Gastrocnemius medialis (tissue), 4 donors: Measurements from ENCODE around the gene CBX5. TPM values are rescaled to one million over a fixed set of nuclear protein-coding genes. Genes with fewer than 3 reads are reported as not detected.
"Not testable (repeated sequence)": the region's sequence is repeated elsewhere in the genome, so short reads cannot be mapped to it uniquely, and the experiment has no call there.

ENCODE experiments used
- ATAC-seq, 2 donors: fragments of 150-250 bp; one replicate each; pipeline ENCODE4 v1.9.1; 2016
- DNase-seq, 2 donors: peaks; one replicate each; pipeline ENCODE4 v3.0.0-alpha.2; 2019
- H3K27ac ChIP-seq, 4 donors: fragments of 200-600 bp; sonication (generic); 1 replicate in 1 of 4; 2 replicates in 3 of 4; pipeline ENCODE4 v1.5.1; 2016 to 2018; ENCODE audit warnings: mild to moderate bottlenecking in 2 of 4, moderate library complexity in 1 of 4
- H3K27me3 ChIP-seq, 3 donors: fragments of 200-600 bp; sonication (generic) in 2 of 3; 1 replicate in 1 of 3; 2 replicates in 2 of 3; pipeline versions ENCODE4 v1.5.1 to v1.6.0; 2016 to 2019; ENCODE audit warnings: mild to moderate bottlenecking in 1 of 3, moderate library complexity in 1 of 3
- H3K36me3 ChIP-seq, 2 donors: fragments of 200-600 bp; sonication (generic) in 1 of 2; one replicate each; pipeline ENCODE4 v1.5.1; 2017 to 2018
- H3K4me1 ChIP-seq, 2 donors: fragments of 200-600 bp; sonication (generic) in 1 of 2; one replicate each; pipeline ENCODE4 v1.5.1; 2016 to 2017; ENCODE audit warnings: mild to moderate bottlenecking in 2 of 2
- H3K4me3 ChIP-seq, 4 donors: fragments of 200-600 bp; sonication (generic) in 3 of 4; 1 replicate in 1 of 4; 2 replicates in 3 of 4; pipeline ENCODE4 v1.5.1; 2016 to 2019; ENCODE audit warnings: mild to moderate bottlenecking in 2 of 4
- H3K9me3 ChIP-seq, 3 donors: fragments of 200-600 bp; sonication (generic) in 2 of 3; 1 replicate in 1 of 3; 2 replicates in 2 of 3; pipeline ENCODE4 v1.5.1; 2016 to 2019
- CTCF ChIP-seq, 5 experiments: fragments of 450-650 bp in 3 of 5; fragments of 200-600 bp in 2 of 5; sonication (generic) in 2 of 5; IDR thresholded peaks in 4 of 5; conservative IDR thresholded peaks in 1 of 5; 1 replicate in 4 of 5; 2 replicates in 1 of 5; pipeline ENCODE4 v1.5.1; 2016 to 2019; ENCODE audit warnings: antibody characterized with exemption in 5 of 5, mild to moderate bottlenecking in 3 of 5, moderate library complexity in 3 of 5
- POLR2A ChIP-seq, 2 donors: fragments of 450-650 bp; IDR thresholded peaks; one replicate each; pipeline ENCODE4 v1.6.1; 2017; ENCODE audit warnings: antibody characterized with exemption in 2 of 2, mild to moderate bottlenecking in 2 of 2, moderate library complexity in 2 of 2
- in situ Hi-C, 4 donors: fragments of 200-750 bp; cut with MboI; loops; one replicate each; pipeline versions ENCODE4 v1.15.0 to v1.8.0; 2017; ENCODE audit warnings: low sequenced_read_pairs in 4 of 4
- intact Hi-C: fragments of 100-400 bp; cut with DNase I; formaldehyde crosslinking; loops from one replicate; pipeline ENCODE4 v1.15.1; 2023; ENCODE audit warnings: low total_unique reads
- total RNA-seq, 4 donors: library from RNA; depleted of rRNA; stranded (reverse); fragments of >200 nt; gene quantifications; one replicate each; pipeline versions ENCODE4 v1.1.0 to v1.2.3, GENCODE V29; 2016

Gene CBX5
- 1 to 10 TPM; 7.9 to 8.9 (median 8.1) TPM for total RNA-seq

- Histone ChIP-seq H3K27ac (peak within 1 kb of the TSS; percentile 93 to 98 (median 96)), H3K27me3 (no peaks in the 10 kb centered on the region), H3K9me3 (no peaks in the 10 kb centered on the region), H3K4me3 (peak within 1 kb of the TSS; percentile 74 to 95 (median 81)), H3K36me3 (peaks cover 0 to 32% of the 10 kb centered on the region in 2 donors), H3K4me1 (peaks cover 50 to 53% of the 10 kb centered on the region in 2 donors)
- DNase-seq (peak; percentile 99), ATAC-seq (peak; percentile 77 to 79)
- no peak for TF ChIP-seq CTCF (IDR thresholded peaks at IDR 0.05 in 4 of 5, conservative IDR thresholded peaks at IDR 0.05 in 1 of 5)
- peak; percentile 96 for TF ChIP-seq POLR2A (IDR thresholded peaks at IDR 0.05)
- intact Hi-C loops (loop anchor here (2.0 to 10.0 kb wide), 7 partner anchors 45 to 1425 kb away; partner anchors contain the start of genes CALCOCO1, COPZ1, HOXC10 and ITGA7), in situ Hi-C loops (loop anchor here in 1 of 4 donors (5.0 kb wide), 1 partner anchor 87 kb away; no protein-coding TSS in a partner anchor)
Measured at GRCh38 chr12:54279632-54280467, at the start of gene CBX5. Gene CBX5 (minus strand): TSS chr12:54280122. CDS start chr12:54257650, 22,472 bp downstream.

GRCh38 chr12:54328595-54329337 lies 48.8 kb upstream of the CBX5 start:
- no peak overlapping the region for H3K4me3 ChIP-seq
- no peaks in the 10 kb centered on the region for H3K9me3 ChIP-seq
- in situ Hi-C loops (no loop called here), intact Hi-C loops (loop anchor here (5.0 kb wide), 1 partner anchor 34 kb away; the partner anchor contains the start of gene GPR84)
- TF ChIP-seq CTCF (IDR thresholded peaks at IDR 0.05 in 4 of 5, conservative IDR thresholded peaks at IDR 0.05 in 1 of 5) (no peak), POLR2A (IDR thresholded peaks at IDR 0.05) (no peak)
- H3K27me3 ChIP-seq, result no peaks in the 10 kb centered on the region
- H3K36me3 ChIP-seq, result no peaks in the 10 kb centered on the region
- DNase-seq (no peak), ATAC-seq (no peak)
- H3K4me1 ChIP-seq, result peaks cover 22 to 34% of the 10 kb centered on the region in 2 donors
- no peak overlapping the region for H3K27ac ChIP-seq

GRCh38 chr12:54325442-54326109 lies 45.7 kb upstream of the CBX5 start:
- H3K27me3 ChIP-seq, ATAC-seq, H3K9me3 ChIP-seq, H3K36me3 ChIP-seq, DNase-seq, in situ Hi-C loops: not testable (repeated sequence)
- Histone ChIP-seq H3K4me1 (peaks cover 18 to 31% of the 10 kb centered on the region in 2 donors), H3K27ac (peak overlapping the region; percentile 82 to 91 (median 88)), H3K4me3 (peak overlapping the region; percentile 79 to 86 (median 84))
- intact Hi-C loops, result loop anchor here (2.0 to 5.0 kb wide), 3 partner anchors 37 to 73 kb away; partner anchors contain the start of genes CBX5, GPR84 and HNRNPA1

- peak within 1 kb of the TSS; percentile 82 to 91 (median 88) for H3K27ac ChIP-seq
- peak; percentile 96 to 99 for DNase-seq
- H3K4me3 ChIP-seq, result peak within 1 kb of the TSS; percentile 79 to 86 (median 84)
- TF ChIP-seq CTCF (IDR thresholded peaks at IDR 0.05 in 4 of 5, conservative IDR thresholded peaks at IDR 0.05 in 1 of 5) (peak; percentile 56 to 77 (median 67)), POLR2A (IDR thresholded peaks at IDR 0.05) (peak; percentile 71 to 73)
- H3K9me3 ChIP-seq, result no peaks in the 10 kb centered on the region
- ATAC-seq, result peak; percentile 99 to 100
- in situ Hi-C loops (no loop called here), intact Hi-C loops (loop anchor here (1.0 to 5.0 kb wide), 4 partner anchors 31 to 72 kb away; partner anchors contain the start of genes CBX5, GPR84 and HNRNPA1)
- H3K27me3 ChIP-seq, result no peaks in the 10 kb centered on the region
- H3K4me1 ChIP-seq, result peaks cover 16 to 29% of the 10 kb centered on the region in 2 donors
- H3K36me3 ChIP-seq, result no peaks in the 10 kb centered on the region
Measured at GRCh38 chr12:54324617-54325441, 44.9 kb upstream of the CBX5 start, which contains the start of gene COPZ1. Gene COPZ1 (plus strand): TSS chr12:54325131. CDS start chr12:54325164, 33 bp downstream.
